ENCODE measurements around the gene PPM1E.

GRCh38 chr17:58991718-58992331 is 236.2 kb downstream of the PPM1E start:
- TF ChIP-seq POLR2A (IDR thresholded peaks at IDR 0.05; ENCODE audit: low read depth, low read length) (no peak), CTCF (conservative IDR thresholded peaks at IDR 0.05; ENCODE audit: low read depth, low read length) (no peak), SMC3 (IDR thresholded peaks at IDR 0.05; ENCODE audit: low read depth, low read length) (no peak)

All from IMR-90 (cell line).